GM18511 (cell line): ENCODE results near the gene LAIR2.
"Not testable (repeated sequence)": the region's sequence is repeated elsewhere in the genome, so short reads cannot be mapped to it uniquely, and the experiment has no call there.

Experiments
- ATAC-seq: cut with Tn5 transposase; IDR thresholded peaks from one replicate; pipeline ENCODE4 v1.9.1; 2021; ENCODE audit warnings: mild to moderate bottlenecking, moderate library complexity; ENCODE audit not compliant: unreplicated experiment

Gene LAIR2

DNA sequence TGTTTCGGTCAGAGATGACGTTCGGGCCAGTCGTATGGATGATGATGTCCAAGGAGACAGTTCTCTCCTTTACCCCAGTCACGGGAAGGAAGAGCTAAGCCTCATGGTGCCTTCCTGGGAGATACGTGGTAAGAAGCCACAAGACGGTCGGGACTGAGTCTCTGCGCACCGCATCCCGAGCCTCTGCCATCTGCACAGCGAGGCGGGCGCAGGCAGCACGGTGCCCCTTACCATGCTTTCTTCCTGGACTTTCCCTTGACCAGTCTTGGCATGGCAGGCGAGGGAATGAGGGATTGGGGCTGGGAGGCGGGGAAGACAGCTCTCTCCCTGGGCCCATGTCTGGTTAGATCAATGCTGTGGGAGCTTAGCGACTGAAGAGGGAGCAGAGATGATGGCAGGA lies 10.1 kb upstream of the LAIR2 start:
- ATAC-seq = no peak

DNA sequence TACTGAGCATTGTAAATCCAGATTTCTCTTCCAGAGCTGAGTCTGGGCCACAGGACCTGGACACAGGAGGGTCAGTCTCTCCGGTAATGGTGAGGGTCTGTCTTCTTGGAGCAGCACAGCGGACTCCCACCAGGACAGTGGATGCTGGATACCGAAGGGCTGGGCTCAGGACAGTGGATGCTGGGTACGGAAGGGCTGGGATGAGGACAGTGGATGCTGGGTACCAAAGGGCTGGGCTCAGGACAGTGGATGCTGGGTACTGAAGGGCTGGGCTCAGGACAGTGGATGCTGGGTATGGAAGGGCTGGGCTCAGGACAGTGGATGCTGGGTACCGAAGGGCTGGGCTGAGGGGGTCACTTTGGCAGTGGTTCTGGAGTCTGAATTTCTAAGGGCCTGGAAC lies 9.6 kb upstream of the LAIR2 start:
- ATAC-seq = not testable (repeated sequence)

DNA sequence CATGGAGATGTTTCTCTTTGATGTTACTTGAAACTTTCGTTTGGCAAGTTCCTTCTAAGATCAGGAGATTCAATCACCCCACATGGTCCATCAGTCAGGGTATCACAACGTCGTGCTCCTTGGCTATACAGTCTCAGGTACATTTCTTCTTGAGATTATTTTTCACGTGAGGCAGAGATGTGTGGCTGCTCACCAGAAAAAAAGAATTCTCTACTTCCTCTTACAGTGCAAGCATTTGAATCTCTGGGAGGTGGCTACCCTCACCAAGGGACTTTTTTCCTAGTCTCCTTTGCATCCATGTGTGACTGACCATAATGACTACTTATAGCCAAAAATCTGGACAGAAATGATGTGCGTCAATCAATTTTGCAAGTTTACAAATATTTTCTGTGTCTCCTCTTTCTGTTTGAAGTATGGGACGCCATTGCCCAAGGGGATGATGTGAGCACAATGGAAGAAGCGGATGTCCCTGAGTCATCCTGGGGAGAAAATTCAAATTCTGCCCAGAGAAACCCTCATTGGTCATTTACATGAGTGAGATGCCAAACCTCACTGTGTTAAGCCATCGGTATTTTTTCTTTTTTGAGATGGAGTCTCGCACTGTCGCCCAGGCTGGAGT lies 8.6 kb upstream of the LAIR2 start:
- ATAC-seq = no peak

DNA sequence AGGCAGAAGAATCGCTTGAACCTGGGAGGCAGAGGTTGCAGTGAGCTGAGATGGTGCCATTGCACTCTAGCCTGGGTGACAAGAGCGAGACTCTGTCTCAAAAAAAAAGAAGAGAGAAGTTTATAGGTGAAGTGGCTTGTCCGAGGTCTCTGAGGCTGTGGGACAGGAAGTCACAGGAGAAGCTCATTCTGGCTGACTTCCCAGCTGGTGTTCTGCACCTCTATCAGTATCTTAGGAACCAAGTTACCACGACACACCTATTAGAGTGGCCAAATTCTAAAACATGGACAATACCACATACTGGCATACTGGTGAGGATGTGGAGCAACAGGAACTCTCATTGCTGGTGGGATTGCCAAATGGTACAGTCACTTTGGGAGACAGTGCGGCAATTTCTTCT lies 7.3 kb upstream of the LAIR2 start:
- not testable (repeated sequence) for ATAC-seq

GRCh38 chr19:54497747-54498450 lies 4.7 kb upstream of the LAIR2 start:
- not testable (repeated sequence) for ATAC-seq

GRCh38 chr19:54498451-54498772 lies 4.2 kb upstream of the LAIR2 start:
- not testable (repeated sequence) for ATAC-seq

- not testable (repeated sequence) for ATAC-seq
Observed at GRCh38 chr19:54505542-54505941, 2.9 kb downstream of the LAIR2 start.

- ATAC-seq = no peak
Observed at GRCh38 chr19:54506079-54506478, 3.4 kb downstream of the LAIR2 start.

GRCh38 chr19:54507038-54507717 lies 4.5 kb downstream of the LAIR2 start:
- not testable (repeated sequence) for ATAC-seq

- no peak for ATAC-seq
Observed at GRCh38 chr19:54507824-54508223, 5.2 kb downstream of the LAIR2 start.

GRCh38 chr19:54508487-54508886 lies 5.9 kb downstream of the LAIR2 start:
- ATAC-seq = not testable (repeated sequence)

DNA sequence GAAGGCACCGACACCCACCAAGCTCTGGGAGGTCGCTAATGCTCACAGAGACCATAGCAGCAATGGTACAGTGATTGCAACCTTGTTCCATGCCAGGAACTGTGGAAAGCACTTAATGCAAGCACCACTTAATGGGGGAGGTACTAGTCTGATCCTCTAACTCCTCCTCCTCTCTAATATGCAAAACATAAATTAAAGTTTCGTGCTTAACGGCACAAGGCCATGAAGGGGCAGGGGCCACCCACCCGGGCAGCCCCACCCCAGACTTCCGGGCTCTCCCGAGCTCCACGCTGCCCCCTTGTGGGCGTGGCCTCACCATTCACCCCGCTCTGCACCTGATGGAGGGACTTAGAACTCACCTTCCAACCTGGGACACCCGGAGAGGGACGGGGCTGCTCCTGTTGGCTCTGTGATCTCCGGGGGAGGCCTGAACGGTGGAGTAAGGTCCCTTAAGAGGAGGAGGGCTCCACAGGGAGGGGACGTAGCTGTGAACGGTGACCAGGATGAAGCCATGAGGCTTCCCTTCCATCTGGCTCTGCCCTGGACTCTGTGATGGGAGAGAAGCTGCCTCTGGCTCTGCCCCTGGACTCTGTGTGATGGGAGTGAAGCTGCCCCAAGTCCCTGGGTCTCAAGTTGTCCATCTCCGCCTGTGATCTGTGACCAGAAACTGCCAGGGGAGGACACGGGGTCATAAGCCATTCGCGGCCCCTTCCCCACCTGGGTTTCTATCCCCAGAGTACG lies 6.7 kb downstream of the LAIR2 start:
- ATAC-seq = not testable (repeated sequence)

- no peak for ATAC-seq
Observed at GRCh38 chr19:54515156-54515555, 12.5 kb downstream of the LAIR2 start.

DNA sequence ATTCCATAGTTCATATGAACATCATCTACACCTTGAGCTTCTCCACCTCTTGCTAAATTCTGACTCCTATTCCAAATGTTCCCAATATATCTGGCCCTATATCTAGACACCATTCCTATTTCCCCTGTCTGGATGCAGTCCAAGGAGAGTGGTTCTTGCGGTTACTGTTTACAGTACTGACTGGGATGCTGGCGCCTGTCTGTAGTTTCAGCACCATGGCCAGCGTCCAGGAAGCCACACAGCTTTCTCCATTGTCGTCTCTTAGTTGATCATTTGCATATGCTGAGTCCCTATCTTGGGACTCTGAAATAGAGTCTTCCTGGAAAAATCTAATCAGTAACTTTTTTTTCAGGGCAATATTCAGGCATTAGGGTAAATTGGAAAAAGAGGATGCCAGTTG lies 14.9 kb downstream of the LAIR2 start:
- ATAC-seq = no peak

- peak; percentile 54 for ATAC-seq
Observed at GRCh38 chr19:54518844-54519243, 16.2 kb downstream of the LAIR2 start.

- no peak for ATAC-seq
Observed at GRCh38 chr19:54521022-54521859, 18.6 kb downstream of the LAIR2 start.

DNA sequence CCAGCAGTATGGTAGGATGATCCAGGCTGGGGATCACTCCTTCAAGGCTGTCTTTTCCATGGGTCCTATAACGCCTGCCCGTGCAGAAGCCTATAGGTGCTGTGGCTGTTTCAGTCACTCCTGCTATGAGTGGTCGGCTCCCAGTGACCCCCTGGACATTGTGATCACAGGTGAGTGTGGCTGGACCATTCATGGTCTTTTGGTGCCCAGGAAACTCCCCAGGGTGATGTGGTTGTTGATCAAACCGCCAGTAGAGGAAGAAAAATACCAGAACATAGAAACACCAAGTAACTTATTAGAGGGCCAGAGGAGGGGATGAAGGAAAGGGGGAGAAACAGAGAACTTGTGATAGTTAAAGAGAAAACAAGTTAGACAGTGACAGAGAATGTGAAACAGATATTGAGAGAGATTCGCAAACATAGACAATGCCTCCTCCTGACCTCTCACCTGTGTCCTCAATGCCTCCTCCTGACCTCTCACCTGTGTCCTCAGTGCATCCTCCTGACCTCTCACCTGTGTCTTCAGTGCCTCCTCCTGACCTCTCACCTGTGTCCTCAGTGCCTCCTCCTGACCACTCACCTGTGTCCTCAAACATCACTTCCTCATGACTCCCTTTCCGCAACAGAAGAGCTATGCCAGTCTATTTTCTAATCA lies 19.4 kb downstream of the LAIR2 start:
- no peak for ATAC-seq

GRCh38 chr19:54523403-54523802 lies 20.8 kb downstream of the LAIR2 start:
- ATAC-seq = no peak

DNA sequence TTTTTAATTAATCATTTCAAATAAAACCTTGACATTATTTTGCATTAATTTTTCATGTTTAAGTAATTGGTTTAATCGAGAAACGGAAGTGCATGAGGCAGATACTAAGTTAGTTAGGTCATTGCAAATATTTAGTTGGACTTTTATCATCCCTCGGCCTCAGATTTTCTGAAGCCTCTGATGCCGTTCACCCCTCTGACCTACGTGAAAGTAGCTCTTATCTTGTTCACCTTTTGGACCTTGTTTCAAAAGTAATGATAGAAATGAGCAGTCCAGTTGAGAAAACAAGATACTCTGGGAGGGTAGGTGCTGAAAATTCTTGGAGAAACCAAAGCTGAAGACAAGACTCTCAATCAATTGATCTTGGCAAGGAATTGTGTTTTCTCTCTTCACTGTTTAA lies 23.0 kb downstream of the LAIR2 start:
- no peak for ATAC-seq

DNA sequence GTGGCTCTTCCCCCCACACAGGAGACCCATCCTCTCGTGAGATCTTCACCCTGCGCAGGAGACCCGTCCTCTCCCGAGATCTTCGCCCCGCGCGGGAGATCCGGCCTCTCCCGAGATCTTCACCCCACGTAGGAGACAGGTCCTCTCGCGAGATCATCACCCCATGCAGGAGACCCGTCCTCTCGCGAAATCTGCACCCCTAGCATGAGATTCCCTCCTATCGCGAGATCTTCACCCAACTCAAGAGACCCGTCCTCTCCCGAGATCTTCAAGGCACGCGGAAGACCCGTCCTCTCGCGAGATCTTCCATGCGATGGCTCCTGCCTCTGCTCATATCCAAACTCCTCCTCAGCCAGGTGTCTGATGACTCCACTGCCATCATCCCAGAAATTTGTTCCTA lies 24.3 kb downstream of the LAIR2 start:
- no peak for ATAC-seq
